Astrocyte of the spinal cord (primary cell): Measurements from ENCODE around the gene MED13L.

Source experiments
- DNase-seq: peaks from one replicate; pipeline ENCODE4 v3.0.0; 2011; ENCODE audit warnings: low read depth, low spot score
- H3K4me3 ChIP-seq: 2 replicates; pipeline ENCODE4 v1.5.1; 2011; ENCODE audit warnings: low read depth, mild to moderate bottlenecking, low read length, moderate library complexity
- in situ Hi-C: cut with HindIII; loops from 2 replicates; pipeline ENCODE4 v1.10.0; 2017; ENCODE audit warnings: low sequenced_read_pairs
- TF ChIP-seq, protein P1 (sequence below): IDR thresholded peaks from 2 replicates; pipeline ENCODE4 v1.5.1; 2012; ENCODE audit warnings: low read depth, mild to moderate bottlenecking, low read length, inconsistent platforms

The MED13L gene

DNA sequence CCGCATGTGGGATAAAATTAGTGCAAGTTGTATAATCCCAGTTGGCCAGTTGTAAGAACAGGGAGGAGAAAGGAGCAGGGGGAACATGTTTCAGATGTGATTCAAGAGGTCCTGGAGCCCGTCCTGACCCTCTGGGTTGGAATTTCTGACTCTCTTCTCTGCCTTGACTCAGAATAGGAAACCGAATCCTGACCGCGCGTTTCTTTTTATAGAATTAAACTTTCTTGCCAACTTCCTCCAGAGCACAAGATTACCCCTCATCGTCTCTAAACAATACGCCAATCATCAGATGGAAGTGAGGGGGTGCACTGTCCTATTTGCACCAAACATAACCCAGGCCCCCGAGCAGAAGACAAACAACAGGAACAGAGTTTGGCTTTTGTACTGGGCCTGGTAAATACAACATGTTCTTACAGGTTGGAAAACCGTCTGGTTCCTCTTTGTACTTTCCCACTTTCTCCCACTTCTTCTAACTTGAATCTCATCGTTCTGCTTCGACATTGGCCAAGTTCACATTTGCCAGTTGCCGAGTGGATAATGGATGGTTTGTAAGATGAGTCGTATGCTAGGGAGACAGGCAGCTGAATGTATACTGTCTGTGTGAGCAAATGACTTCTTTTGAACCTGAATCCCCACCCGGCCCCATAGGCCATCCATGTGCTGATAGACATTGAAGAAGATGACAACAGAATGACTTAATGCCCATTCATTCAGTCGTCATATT, 42.6 kb upstream of the MED13L start:
- peak; percentile 94 for DNase-seq
- TF ChIP-seq, protein P1, sequence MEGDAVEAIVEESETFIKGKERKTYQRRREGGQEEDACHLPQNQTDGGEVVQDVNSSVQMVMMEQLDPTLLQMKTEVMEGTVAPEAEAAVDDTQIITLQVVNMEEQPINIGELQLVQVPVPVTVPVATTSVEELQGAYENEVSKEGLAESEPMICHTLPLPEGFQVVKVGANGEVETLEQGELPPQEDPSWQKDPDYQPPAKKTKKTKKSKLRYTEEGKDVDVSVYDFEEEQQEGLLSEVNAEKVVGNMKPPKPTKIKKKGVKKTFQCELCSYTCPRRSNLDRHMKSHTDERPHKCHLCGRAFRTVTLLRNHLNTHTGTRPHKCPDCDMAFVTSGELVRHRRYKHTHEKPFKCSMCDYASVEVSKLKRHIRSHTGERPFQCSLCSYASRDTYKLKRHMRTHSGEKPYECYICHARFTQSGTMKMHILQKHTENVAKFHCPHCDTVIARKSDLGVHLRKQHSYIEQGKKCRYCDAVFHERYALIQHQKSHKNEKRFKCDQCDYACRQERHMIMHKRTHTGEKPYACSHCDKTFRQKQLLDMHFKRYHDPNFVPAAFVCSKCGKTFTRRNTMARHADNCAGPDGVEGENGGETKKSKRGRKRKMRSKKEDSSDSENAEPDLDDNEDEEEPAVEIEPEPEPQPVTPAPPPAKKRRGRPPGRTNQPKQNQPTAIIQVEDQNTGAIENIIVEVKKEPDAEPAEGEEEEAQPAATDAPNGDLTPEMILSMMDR: no peak
- H3K4me3 ChIP-seq: no peak overlapping the region
- in situ Hi-C loops: no loop called here

DNA sequence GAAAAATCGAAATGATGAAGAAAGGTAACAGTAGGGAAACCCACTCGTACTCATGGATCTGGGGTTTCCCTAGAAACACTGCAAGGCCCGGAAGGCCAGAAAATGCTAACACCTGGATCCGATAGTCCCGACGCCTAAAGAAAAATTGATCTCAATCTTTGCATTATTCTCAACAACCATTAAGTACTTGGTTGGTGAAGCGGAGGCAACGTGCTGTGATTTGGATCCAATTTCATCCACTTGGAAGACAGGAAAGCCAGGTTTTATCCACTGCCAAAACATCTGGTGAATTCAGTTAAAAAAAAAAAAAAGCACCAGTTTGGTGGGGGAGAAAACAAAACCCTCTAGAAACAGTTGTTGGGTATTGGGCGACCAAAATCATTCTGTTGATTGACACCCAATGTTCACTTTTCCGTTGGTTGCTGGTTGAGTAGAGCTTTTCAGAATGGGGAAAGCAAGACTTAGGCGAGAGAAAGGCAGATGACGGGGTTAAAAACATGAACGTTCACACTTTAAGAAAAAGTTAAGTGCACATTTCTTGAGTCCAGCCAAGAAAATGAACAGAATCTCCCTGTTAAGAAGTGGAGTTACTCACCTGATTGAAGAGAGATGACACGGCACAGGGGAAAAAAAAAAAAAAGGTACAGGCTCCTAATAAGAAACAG, 41.9 kb upstream of the MED13L start:
- H3K4me3 ChIP-seq: no peak overlapping the region
- DNase-seq: peak; percentile 43
- in situ Hi-C loops: no loop called here
- TF ChIP-seq, protein P1: no peak

DNA sequence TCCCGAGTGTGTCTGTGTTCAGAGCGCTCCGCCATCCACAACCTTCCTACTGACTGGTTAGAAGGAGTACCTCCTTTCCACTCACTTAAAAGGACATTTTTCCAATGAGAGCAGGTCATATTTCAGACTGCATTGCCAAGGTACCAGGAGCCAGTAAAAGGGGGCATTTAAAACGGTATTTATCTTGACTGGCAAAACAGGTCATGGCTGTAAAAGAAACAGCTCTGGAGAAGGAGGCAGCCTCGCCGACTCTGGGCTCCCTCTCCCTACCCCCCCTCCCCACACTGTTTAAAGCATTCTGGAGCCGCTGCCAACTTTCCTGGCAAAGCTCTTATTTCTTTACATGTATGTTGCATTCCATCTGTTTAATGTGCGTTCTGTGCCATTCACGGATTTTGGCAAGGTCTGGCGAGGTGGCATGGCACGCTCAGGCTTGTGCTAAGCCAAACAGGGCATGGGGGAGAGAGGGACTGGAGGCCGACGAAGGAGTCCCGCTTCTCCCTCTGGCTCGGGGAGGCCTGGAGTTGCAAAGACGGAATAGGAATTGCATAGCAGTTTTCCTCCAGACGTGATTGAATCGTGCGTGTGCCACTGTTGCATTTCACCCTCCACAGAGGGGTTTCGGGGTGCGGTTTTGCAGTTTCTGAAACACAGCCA, 41.2 kb upstream of the MED13L start:
- H3K4me3 ChIP-seq: no peak overlapping the region
- peak; percentile 18 for DNase-seq
- TF ChIP-seq, protein P1: no peak
- in situ Hi-C loops: no loop called here

DNA sequence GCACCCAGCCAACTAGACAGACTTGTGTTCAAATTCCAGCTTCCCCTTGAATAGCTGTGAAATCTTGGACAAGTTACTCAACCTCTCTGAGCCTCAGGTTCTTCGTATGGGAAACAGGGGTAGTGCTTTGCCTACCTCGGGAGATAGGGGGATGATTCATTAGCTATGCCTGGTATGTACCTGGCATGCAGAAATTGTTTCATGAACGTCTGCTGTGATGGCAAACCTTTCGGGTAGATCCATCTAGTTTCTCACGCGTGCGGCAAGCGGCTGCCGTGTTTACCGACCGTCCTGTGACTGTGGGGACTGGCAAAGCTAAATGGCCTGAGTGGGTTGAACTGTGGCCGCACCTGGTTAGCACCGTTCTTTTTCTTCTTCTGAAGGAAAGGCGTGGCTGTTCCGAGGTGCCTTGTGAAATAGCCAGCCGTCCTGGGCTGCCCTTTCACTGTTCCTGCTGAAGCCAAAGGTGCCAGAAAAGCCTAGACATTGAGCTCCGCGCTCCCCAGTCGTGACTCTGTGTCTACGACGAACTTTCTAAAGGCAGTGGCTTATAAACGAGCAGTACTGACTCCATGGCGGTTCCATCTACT, 40.6 kb upstream of the MED13L start:
- no peak for DNase-seq
- in situ Hi-C loops: no loop called here
- TF ChIP-seq, protein P1: no peak
- no peak overlapping the region for H3K4me3 ChIP-seq

DNA sequence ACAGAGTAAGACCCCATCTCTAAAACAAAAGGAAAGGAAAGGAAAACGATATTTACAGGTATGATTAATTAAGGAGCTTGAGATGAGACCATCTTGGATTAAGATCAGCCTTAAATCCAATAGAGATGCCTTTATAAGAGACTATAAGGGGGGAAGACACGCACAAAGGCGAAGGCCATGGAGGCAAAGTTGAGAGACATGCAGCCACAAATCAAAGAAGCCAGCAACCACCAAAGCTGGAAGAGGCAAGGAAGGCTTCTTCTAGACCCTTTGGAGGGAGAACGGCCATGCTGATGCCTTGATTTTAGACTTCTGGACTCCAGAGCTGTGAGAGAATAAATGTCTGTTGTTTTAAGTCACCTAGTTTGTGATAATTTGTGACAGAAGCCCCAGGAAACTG, 39.6 kb upstream of the MED13L start:
- no peak overlapping the region for H3K4me3 ChIP-seq
- no peak for DNase-seq
- TF ChIP-seq, protein P1: no peak
- in situ Hi-C loops: no loop called here

DNA sequence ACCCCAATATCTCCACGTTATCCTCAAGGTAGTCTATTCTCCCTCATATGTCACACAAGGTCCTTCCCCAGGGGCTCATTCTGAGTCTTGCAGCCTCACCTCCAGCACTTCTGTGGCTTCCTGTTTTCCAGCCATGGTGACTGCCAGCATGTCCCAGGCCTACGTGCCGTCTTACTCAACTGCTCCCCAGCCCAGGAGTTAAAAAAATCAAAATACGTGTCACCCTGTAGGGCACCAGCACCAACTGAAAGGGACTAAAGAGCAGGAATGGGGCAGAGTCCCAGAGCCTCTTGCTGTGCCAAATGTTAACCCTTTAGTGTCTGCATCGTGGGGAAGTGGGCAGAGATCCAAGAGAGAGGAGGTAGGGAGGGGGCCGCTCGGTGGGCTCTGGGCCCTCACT, 37.0 kb upstream of the MED13L start:
- in situ Hi-C loops: no loop called here
- TF ChIP-seq, protein P1: no peak
- no peak for DNase-seq
- H3K4me3 ChIP-seq: no peak overlapping the region
